GM19397 (cell line): ENCODE data around the gene IMPA2.
A peak's percentile ranks its signal among the peaks of the same experiment; 100 is the strongest.
"Not testable (repeated sequence)": the region's sequence is repeated elsewhere in the genome, so short reads cannot be mapped to it uniquely, and the experiment has no call there.

Source experiments
- ATAC-seq: cut with Tn5 transposase; IDR thresholded peaks from one replicate; pipeline ENCODE4 v1.9.1; 2021; ENCODE audit warnings: mild to moderate bottlenecking, moderate library complexity; ENCODE audit not compliant: unreplicated experiment

Gene IMPA2

DNA sequence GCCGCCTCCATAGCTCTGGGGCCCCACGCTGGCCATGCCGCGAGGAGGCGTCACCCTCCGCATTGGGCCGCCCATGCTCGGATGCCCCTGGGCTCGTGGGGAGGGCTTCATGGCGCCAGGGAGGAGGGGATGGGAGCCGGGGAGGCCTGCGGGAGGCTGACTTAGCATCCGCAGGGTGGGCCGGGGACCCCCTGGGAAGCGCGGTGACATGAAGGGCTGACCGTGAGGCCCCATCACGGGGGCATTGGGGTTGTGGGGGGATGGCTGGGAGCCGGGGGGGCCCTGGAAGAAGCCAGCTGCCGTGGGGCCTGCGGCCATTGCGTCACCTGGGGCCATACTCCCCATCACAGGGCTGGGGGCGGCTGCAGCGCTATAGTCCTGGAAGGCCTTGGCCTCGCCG is 86.4 kb downstream of the IMPA2 start:
- no peak for ATAC-seq

- not testable (repeated sequence) for ATAC-seq
Observed at GRCh38 chr18:12068316-12068949, 87.1 kb downstream of the IMPA2 start.

DNA sequence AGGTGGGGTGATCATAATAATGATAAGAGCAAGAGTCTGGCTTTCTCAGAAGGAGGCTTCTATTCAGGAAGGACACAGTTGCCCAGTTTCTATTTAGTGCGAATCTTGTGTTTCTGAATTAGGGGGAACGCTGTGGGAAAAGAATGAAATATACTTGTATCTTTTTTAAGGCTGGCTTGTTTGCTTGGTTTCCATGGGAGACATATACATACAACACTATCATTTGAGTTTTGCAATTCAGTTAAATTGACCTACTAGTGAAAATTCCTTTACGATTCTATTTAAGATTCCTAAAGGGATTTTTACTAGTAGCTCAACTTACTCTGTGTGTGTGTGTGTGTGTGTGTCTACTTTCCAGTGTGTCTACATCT is 87.6 kb downstream of the IMPA2 start:
- no peak for ATAC-seq

DNA sequence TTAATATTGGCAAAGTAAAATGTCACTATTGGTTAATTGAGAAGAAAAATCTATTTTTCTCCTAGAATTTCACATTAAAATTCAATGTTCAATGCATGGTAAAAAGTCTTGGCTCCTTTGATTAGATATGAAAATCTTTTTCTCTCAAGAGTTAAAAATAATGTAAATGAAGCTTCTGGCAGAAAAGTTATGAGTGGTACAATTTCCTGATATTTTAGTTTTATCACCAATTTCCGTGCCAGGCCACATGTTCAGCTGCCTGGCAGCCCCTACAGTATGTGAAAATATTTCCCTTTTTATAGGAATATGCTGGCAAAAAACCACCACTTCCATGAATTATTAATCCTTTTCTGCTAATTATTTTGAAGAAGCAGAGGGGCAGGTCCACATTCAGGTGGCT is 89.8 kb downstream of the IMPA2 start:
- ATAC-seq: not testable (repeated sequence)

DNA sequence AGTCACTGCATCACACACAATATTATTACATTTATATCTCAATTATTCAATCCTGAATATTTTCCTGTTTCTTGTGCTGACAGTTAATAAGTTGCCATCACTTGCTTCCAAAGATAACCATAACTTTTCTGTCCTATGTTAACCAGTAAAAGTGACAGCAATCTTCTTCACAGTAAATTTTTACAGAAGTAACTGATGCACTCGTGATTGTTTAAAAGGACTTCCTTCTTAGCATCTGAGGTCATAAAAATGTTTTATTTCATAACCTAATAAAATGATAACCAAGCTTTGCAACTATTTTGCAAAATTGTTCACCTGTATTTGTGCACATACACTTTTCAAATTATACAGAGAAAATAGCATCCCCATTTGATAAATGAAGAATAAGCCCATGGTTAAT is 91.7 kb downstream of the IMPA2 start:
- no peak for ATAC-seq

GRCh38 chr18:12074736-12075135 is 93.4 kb downstream of the IMPA2 start:
- ATAC-seq: no peak

GRCh38 chr18:12076424-12077140 is 95.3 kb downstream of the IMPA2 start:
- ATAC-seq: peak; percentile 80

DNA sequence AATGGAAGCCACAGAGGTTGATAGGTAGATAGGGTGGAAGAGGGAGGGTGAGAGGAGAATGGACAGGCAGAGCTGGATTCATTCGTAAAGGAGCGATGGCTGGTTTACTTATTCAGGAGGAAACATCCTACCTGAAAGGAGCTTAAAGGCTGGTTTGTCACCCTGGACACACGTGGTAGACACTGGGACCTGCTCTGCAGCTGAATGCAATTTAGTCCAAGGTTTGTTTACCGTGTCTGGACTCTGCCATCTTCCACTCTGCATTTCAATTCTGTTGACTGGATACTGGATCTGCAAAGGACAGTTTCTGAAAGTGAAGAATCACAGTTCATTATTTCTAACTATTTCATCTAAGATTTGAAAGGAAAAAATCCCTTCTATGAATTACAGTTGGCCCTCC is 96.7 kb downstream of the IMPA2 start:
- not testable (repeated sequence) for ATAC-seq

DNA sequence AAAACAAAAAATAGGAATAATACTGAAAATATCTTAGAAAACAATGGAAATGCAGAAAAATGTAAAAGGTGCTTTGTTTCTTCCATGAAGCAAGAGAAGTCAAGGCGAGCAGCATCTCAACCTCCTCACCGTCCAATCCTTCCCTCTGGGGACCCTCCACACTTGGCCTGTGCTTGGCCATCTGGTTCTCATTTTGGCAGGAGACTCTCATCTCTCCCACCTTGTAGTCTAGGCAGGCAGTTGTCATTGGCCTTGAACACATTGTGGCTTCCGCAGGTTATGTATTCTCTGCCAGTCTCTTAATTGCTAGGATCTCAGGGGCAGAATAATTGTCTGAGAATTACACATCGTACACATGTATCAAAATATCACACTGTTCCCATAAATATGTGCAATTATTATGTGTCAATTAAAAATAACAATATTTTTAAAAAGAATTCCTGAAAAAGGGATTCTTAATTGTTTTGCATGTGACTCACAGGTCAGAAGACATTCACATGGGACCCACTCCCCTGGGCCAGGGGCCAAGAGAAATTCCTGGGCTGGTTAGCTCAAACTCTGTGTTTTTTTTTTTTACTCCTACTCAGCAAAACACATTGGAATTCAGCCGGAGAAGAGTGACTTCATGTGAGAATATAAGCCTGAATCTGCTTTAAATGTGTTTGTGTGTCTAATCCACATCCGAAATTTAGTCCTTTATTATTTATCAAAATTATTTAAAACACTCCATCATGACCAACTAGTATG is 98.4 kb downstream of the IMPA2 start:
- ATAC-seq: no peak
